Measurements from ENCODE around the gene ALK.

Gene ALK

DNA sequence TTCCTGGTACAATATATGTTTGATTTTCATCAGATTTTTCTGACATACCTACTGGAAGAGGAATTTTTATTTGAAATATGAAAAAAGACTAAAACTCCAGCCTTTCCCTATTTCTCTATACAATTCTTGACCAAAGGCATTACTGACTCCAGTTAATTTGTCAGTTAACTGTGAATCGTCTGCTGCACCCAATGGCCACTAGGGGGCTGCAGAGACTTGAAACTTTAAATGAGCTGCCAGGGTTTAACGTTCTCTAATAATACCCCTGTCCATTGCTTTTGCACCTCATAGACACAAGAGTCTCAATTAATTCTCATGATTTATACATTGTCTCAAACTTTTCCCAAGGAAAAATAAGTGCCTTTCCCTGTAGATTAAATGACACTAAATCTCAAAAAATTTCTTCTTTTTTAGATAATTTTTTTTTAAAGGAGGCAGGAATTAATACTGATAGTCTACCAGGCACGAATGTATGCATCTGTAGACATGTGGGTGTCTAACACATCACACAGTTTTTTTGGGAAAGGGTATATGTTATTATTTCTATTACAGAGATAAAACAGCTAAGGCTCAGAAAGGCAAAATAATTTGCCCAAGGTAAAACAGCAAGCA is 1.8 kb upstream of the ALK start:
- no peak overlapping the region for H3K4me3 ChIP-seq (ENCODE audit: control insufficient read depth, low read depth, low read length)
- DNase-seq (ENCODE audit: low read depth): peak; percentile 31
- peak; percentile 90 for TF ChIP-seq CTCF (IDR thresholded peaks at IDR 0.05; ENCODE audit: control insufficient read depth, insufficient read depth, low read depth, low read length, missing control alignments)

GRCh38 chr2:29922605-29923004 is 1.2 kb upstream of the ALK start:
- no peak overlapping the region for H3K4me3 ChIP-seq (ENCODE audit: control insufficient read depth, low read depth, low read length)
- DNase-seq (ENCODE audit: low read depth): no peak
- no peak for TF ChIP-seq CTCF (IDR thresholded peaks at IDR 0.05; ENCODE audit: control insufficient read depth, insufficient read depth, low read depth, low read length, missing control alignments)

GRCh38 chr2:29920631-29921559 is 491 bp downstream of the ALK start:
- H3K4me3 ChIP-seq (ENCODE audit: control insufficient read depth, low read depth, low read length): peak overlapping the region; percentile 24
- TF ChIP-seq CTCF (IDR thresholded peaks at IDR 0.05; ENCODE audit: control insufficient read depth, insufficient read depth, low read depth, low read length, missing control alignments): no peak
- DNase-seq (ENCODE audit: low read depth): no peak

DNA sequence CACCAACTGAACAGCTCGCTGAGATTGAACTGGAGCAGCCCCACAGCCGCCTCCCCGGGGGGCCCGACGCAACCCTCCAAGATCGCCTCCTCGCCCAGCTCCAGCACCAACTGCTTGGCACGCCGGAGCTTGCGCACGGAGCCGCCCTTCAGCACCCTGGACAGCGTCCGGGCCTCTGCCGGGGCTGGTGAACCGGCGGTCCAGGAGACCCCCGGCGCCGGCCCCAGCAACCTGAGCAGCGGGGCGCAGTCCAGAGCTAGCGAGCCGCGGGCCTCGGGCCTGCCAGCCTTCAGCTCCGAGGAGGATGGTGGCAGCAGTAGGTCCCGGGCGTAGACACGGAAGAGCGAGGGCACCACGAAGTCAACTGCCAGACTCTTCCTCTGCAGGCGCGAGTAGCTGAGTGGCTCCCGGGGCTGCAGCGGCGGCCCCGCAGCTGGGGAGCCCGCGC is 1.2 kb downstream of the ALK start:
- no peak overlapping the region for H3K4me3 ChIP-seq (ENCODE audit: control insufficient read depth, low read depth, low read length)
- DNase-seq (ENCODE audit: low read depth): no peak
- TF ChIP-seq CTCF (IDR thresholded peaks at IDR 0.05; ENCODE audit: control insufficient read depth, insufficient read depth, low read depth, low read length, missing control alignments): no peak

- DNase-seq (ENCODE audit: low read depth): no peak
- no peak overlapping the region for H3K4me3 ChIP-seq (ENCODE audit: control insufficient read depth, low read depth, low read length)
- no peak for TF ChIP-seq CTCF (IDR thresholded peaks at IDR 0.05; ENCODE audit: control insufficient read depth, insufficient read depth, low read depth, low read length, missing control alignments)
Measured at GRCh38 chr2:29918941-29919340, 2.4 kb downstream of the ALK start.

DNA sequence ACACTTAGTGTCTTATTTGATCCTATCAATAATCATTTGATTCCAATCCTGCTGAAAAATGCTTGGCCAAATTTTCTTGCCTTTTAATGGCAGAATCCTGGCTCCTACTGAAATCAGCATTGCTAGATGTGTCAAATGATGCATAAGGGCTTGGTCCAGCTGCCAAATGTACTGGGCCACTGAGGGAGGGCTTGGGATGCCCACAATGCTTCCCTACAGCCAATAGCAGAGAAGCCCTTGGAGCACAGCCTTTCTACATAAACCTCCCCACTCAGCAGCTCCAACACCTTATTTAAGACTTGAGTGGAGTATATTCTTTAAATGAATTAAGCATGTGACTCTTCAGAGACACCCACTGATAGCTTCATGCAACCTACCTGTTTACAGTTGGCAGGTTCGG is 3.6 kb downstream of the ALK start:
- no peak overlapping the region for H3K4me3 ChIP-seq (ENCODE audit: control insufficient read depth, low read depth, low read length)
- TF ChIP-seq CTCF (IDR thresholded peaks at IDR 0.05; ENCODE audit: control insufficient read depth, insufficient read depth, low read depth, low read length, missing control alignments): no peak

More for the DNA sequence above, 3.6 kb downstream of the ALK start:
- DNase-seq (ENCODE audit: low read depth): no peak

Measured in AG09309 (cell line).